Measurements from ENCODE around the gene PDE4B. TPM values are rescaled to one million over a fixed set of nuclear protein-coding genes. Genes with fewer than 3 reads are reported as not detected.

PDE4B gene
- total RNA-seq, 1 donor from 2014 or later, result 7.6 TPM

- H3K27ac ChIP-seq (ENCODE audit: low read depth, low read length), result no peak overlapping the region
- FAIRE-seq, result no peak
- TF ChIP-seq CTCF (IDR thresholded peaks at IDR 0.05; ENCODE audit: insufficient read depth, low read depth, low read length) (no peak), EZH2 (IDR thresholded peaks at IDR 0.05; ENCODE audit: insufficient read depth, low read length) (no peak)
- peaks cover 6% of the 10 kb centered on the region for H3K4me1 Mint-ChIP-seq (ENCODE audit: low read depth, unreplicated experiment)
- no peak overlapping the region for H3K27ac Mint-ChIP-seq (ENCODE audit: unreplicated experiment)
- peaks cover 3% of the 10 kb centered on the region for H3K36me3 Mint-ChIP-seq (ENCODE audit: low read depth, unreplicated experiment)
- H3K4me2 ChIP-seq (ENCODE audit: low read length), result no peak overlapping the region
- peaks cover 6% of the 10 kb centered on the region for H3K4me1 ChIP-seq (ENCODE audit: insufficient read depth, low read length)
- H3K4me3 ChIP-seq (ENCODE audit: insufficient read depth, low read depth, low read length), result no peak overlapping the region
- H3K9me3 ChIP-seq (ENCODE audit: insufficient read depth, low read depth, low read length), result no peaks in the 10 kb centered on the region
- no peaks in the 10 kb centered on the region for H3K27me3 Mint-ChIP-seq (ENCODE audit: low read depth, unreplicated experiment)
- H3K9ac ChIP-seq (ENCODE audit: low read length), result no peak overlapping the region
- peaks cover 2% of the 10 kb centered on the region for H3K9me3 Mint-ChIP-seq (ENCODE audit: unreplicated experiment)
- H3K79me2 ChIP-seq (ENCODE audit: insufficient read depth, low read length), result no peaks in the 10 kb centered on the region
- no peak overlapping the region for H2AFZ ChIP-seq (ENCODE audit: low read depth, low read length)
- H3K27me3 ChIP-seq (ENCODE audit: insufficient read depth, low read length), result no peaks in the 10 kb centered on the region
- H3K36me3 ChIP-seq (ENCODE audit: insufficient read depth, low read length), result no peaks in the 10 kb centered on the region
- no peak overlapping the region for H3K4me3 Mint-ChIP-seq (ENCODE audit: unreplicated experiment)
- no peaks in the 10 kb centered on the region for H4K20me1 ChIP-seq (ENCODE audit: insufficient read depth, low read length)
- no peak for DNase-seq (ENCODE audit: low read depth)
Observed at GRCh38 chr1:65983500-65983899, 190.8 kb downstream of the PDE4B start.

GRCh38 chr1:65985393-65986066, 192.8 kb downstream of the PDE4B start:
- no peaks in the 10 kb centered on the region for H3K4me1 Mint-ChIP-seq (ENCODE audit: low read depth, unreplicated experiment)
- FAIRE-seq, result no peak
- H3K4me1 ChIP-seq (ENCODE audit: insufficient read depth, low read length), result no peaks in the 10 kb centered on the region
- no peaks in the 10 kb centered on the region for H3K27me3 Mint-ChIP-seq (ENCODE audit: low read depth, unreplicated experiment)
- no peak overlapping the region for H3K27ac ChIP-seq (ENCODE audit: low read depth, low read length)
- H3K9me3 ChIP-seq (ENCODE audit: insufficient read depth, low read depth, low read length), result no peaks in the 10 kb centered on the region
- no peak for TF ChIP-seq EZH2 (IDR thresholded peaks at IDR 0.05; ENCODE audit: insufficient read depth, low read length)
- TF ChIP-seq CTCF (IDR thresholded peaks at IDR 0.05; ENCODE audit: insufficient read depth, low read depth, low read length), result no peak
- H3K36me3 Mint-ChIP-seq (ENCODE audit: low read depth, unreplicated experiment), result peaks cover 3% of the 10 kb centered on the region
- H3K4me3 Mint-ChIP-seq (ENCODE audit: unreplicated experiment), result no peak overlapping the region
- H3K27ac Mint-ChIP-seq (ENCODE audit: unreplicated experiment), result no peak overlapping the region
- H3K9me3 Mint-ChIP-seq (ENCODE audit: unreplicated experiment), result peaks cover 2% of the 10 kb centered on the region
- no peaks in the 10 kb centered on the region for H4K20me1 ChIP-seq (ENCODE audit: insufficient read depth, low read length)
- no peak overlapping the region for H2AFZ ChIP-seq (ENCODE audit: low read depth, low read length)
- H3K36me3 ChIP-seq (ENCODE audit: insufficient read depth, low read length), result no peaks in the 10 kb centered on the region
- no peaks in the 10 kb centered on the region for H3K79me2 ChIP-seq (ENCODE audit: insufficient read depth, low read length)
- H3K27me3 ChIP-seq (ENCODE audit: insufficient read depth, low read length), result no peaks in the 10 kb centered on the region
- no peak for DNase-seq (ENCODE audit: low read depth)
- H3K9ac ChIP-seq (ENCODE audit: low read length), result no peak overlapping the region
- H3K4me2 ChIP-seq (ENCODE audit: low read length), result no peak overlapping the region
- no peak overlapping the region for H3K4me3 ChIP-seq (ENCODE audit: insufficient read depth, low read depth, low read length)

GRCh38 chr1:65986146-65986545, 193.5 kb downstream of the PDE4B start:
- Mint-ChIP-seq H3K4me1 (ENCODE audit: low read depth, unreplicated experiment) (no peaks in the 10 kb centered on the region), H3K4me3 (ENCODE audit: unreplicated experiment) (no peak overlapping the region), H3K27ac (ENCODE audit: unreplicated experiment) (no peak overlapping the region), H3K27me3 (ENCODE audit: low read depth, unreplicated experiment) (no peaks in the 10 kb centered on the region), H3K36me3 (ENCODE audit: low read depth, unreplicated experiment) (peaks cover 3% of the 10 kb centered on the region), H3K9me3 (ENCODE audit: unreplicated experiment) (peaks cover 2% of the 10 kb centered on the region)
- Histone ChIP-seq H2AFZ (ENCODE audit: low read depth, low read length) (no peak overlapping the region), H3K79me2 (ENCODE audit: insufficient read depth, low read length) (no peaks in the 10 kb centered on the region), H3K27me3 (ENCODE audit: insufficient read depth, low read length) (no peaks in the 10 kb centered on the region), H3K4me2 (ENCODE audit: low read length) (no peak overlapping the region), H3K36me3 (ENCODE audit: insufficient read depth, low read length) (no peaks in the 10 kb centered on the region), H4K20me1 (ENCODE audit: insufficient read depth, low read length) (no peaks in the 10 kb centered on the region), H3K4me3 (ENCODE audit: insufficient read depth, low read depth, low read length) (no peak overlapping the region), H3K27ac (ENCODE audit: low read depth, low read length) (no peak overlapping the region), H3K9ac (ENCODE audit: low read length) (no peak overlapping the region), H3K9me3 (ENCODE audit: insufficient read depth, low read depth, low read length) (no peaks in the 10 kb centered on the region), H3K4me1 (ENCODE audit: insufficient read depth, low read length) (no peaks in the 10 kb centered on the region)
- FAIRE-seq (no peak), DNase-seq (ENCODE audit: low read depth) (no peak)
- no peak for TF ChIP-seq EZH2 (IDR thresholded peaks at IDR 0.05; ENCODE audit: insufficient read depth, low read length)
- TF ChIP-seq CTCF (IDR thresholded peaks at IDR 0.05; ENCODE audit: insufficient read depth, low read depth, low read length), result no peak
